GM12892 (cell line): Measurements from ENCODE around the gene NBR1.
"Not testable (repeated sequence)": the region's sequence is repeated elsewhere in the genome, so short reads cannot be mapped to it uniquely, and the experiment has no call there.

Experiments
- DNase-seq: peaks from one replicate; pipeline ENCODE4 v3.0.0; 2011; ENCODE audit not compliant: insufficient read length
- FAIRE-seq: peaks from 2 replicates; lab custom pipeline; 2011; peaks lifted over from hg19 to GRCh38; lab: Jason Lieb, UNC
- POLR2A ChIP-seq: IDR thresholded peaks from 2 replicates; pipeline ENCODE4 v1.6.1; 2011; ENCODE audit warnings: low read depth, low read length, control low read depth
- POLR2AphosphoS5 ChIP-seq: IDR thresholded peaks from 2 replicates; pipeline ENCODE4 v1.6.1; 2011; ENCODE audit warnings: low read depth, low read length, control low read depth
- TAF1 ChIP-seq: IDR thresholded peaks from 2 replicates; pipeline ENCODE4 v1.6.1; 2011; ENCODE audit warnings: low read depth, mild to moderate bottlenecking, control low read depth, low read length, borderline replicate concordance

NBR1 gene

GRCh38 chr17:43170140-43170765 lies 761 bp upstream of the NBR1 start:
- TF ChIP-seq POLR2A: no peak; the same call in 1 of the 2 replicates
- TF ChIP-seq TAF1: peak; percentile 14; the same call in 1 of the 2 replicates
- FAIRE-seq: no peak
- DNase-seq: peak; percentile 85

GRCh38 chr17:43171586-43172487 lies 823 bp downstream of the NBR1 start:
- DNase-seq: no peak

GRCh38 chr17:43175213-43176118 lies 4.5 kb downstream of the NBR1 start:
- TF ChIP-seq POLR2AphosphoS5: no peak
- TF ChIP-seq POLR2A: no peak
- TF ChIP-seq TAF1: no peak
- no peak for FAIRE-seq
- DNase-seq: no peak

More at GRCh38 chr17:43171586-43172487, 823 bp downstream of the NBR1 start:
- FAIRE-seq: no peak
- no peak for TF ChIP-seq POLR2AphosphoS5
- no peak for TF ChIP-seq TAF1
- TF ChIP-seq POLR2A: no peak

- FAIRE-seq (no peak), DNase-seq (no peak)
- TF ChIP-seq POLR2A (no peak), TAF1 (no peak), POLR2AphosphoS5 (no peak)
Measured at GRCh38 chr17:43176119-43176570, 5.1 kb downstream of the NBR1 start.

- TF ChIP-seq TAF1 (no peak), POLR2A (no peak)
- DNase-seq: no peak
- FAIRE-seq: no peak
Measured at GRCh38 chr17:43183921-43184320, 12.9 kb downstream of the NBR1 start.

GRCh38 chr17:43186656-43187055 lies 15.6 kb downstream of the NBR1 start:
- not testable (repeated sequence) for DNase-seq, FAIRE-seq

- FAIRE-seq: no peak
- no peak for DNase-seq
- TF ChIP-seq POLR2AphosphoS5 (no peak), TAF1 (no peak), POLR2A (no peak)
Measured at GRCh38 chr17:43193251-43193650, 22.2 kb downstream of the NBR1 start.

- FAIRE-seq (no peak), DNase-seq (no peak)
- TF ChIP-seq POLR2A (no peak), POLR2AphosphoS5 (no peak), TAF1 (no peak)
Measured at GRCh38 chr17:43199633-43200032, 28.6 kb downstream of the NBR1 start.

GRCh38 chr17:43200127-43200526 lies 29.1 kb downstream of the NBR1 start:
- FAIRE-seq (no peak), DNase-seq (no peak)

GRCh38 chr17:43203013-43203412 lies 32.0 kb downstream of the NBR1 start:
- not testable (repeated sequence) for DNase-seq

More at GRCh38 chr17:43200127-43200526, 29.1 kb downstream of the NBR1 start:
- TF ChIP-seq POLR2AphosphoS5 (no peak), POLR2A (no peak), TAF1 (no peak)

GRCh38 chr17:43210576-43210975 lies 39.6 kb downstream of the NBR1 start:
- DNase-seq: no peak
- no peak for TF ChIP-seq POLR2AphosphoS5
- no peak for TF ChIP-seq TAF1
- no peak for TF ChIP-seq POLR2A

More at GRCh38 chr17:43203013-43203412, 32.0 kb downstream of the NBR1 start:
- not testable (repeated sequence) for FAIRE-seq

More at GRCh38 chr17:43210576-43210975, 39.6 kb downstream of the NBR1 start:
- FAIRE-seq: no peak
